Fibroblast of lung (primary cell): ENCODE measurements around the gene DOCK8.

Experiments used
- CTCF ChIP-seq, 2 donors: IDR thresholded peaks in 1 of 2; conservative IDR thresholded peaks in 1 of 2; 1 replicate in 1 of 2; 2 replicates in 1 of 2; pipeline ENCODE4 v1.5.1; 2011 to 2012; ENCODE audit warnings: low read length in 2 of 2, control low read depth in 1 of 2, inconsistent platforms in 1 of 2, low read depth in 1 of 2, mild to moderate bottlenecking in 1 of 2
- EZH2 ChIP-seq: IDR thresholded peaks from 2 replicates; pipeline ENCODE4 v1.5.1; 2012; ENCODE audit warnings: low read length, control low read depth, mild to moderate bottlenecking; ENCODE audit errors: missing control alignments

- no peak for TF ChIP-seq CTCF (conservative IDR thresholded peaks at IDR 0.05 in 1 of 2, IDR thresholded peaks at IDR 0.05 in 1 of 2; ENCODE audit: low read depth in 1 of 2, low read length in 2 of 2)
- TF ChIP-seq EZH2, result no peak
Measured at GRCh38 chr9:209143-209758, 5.4 kb upstream of the DOCK8 start.
